ENCODE data around the gene ANXA2R.
"Not testable (repeated sequence)": the region's sequence is repeated elsewhere in the genome, so short reads cannot be mapped to it uniquely, and the experiment has no call there.

DNA sequence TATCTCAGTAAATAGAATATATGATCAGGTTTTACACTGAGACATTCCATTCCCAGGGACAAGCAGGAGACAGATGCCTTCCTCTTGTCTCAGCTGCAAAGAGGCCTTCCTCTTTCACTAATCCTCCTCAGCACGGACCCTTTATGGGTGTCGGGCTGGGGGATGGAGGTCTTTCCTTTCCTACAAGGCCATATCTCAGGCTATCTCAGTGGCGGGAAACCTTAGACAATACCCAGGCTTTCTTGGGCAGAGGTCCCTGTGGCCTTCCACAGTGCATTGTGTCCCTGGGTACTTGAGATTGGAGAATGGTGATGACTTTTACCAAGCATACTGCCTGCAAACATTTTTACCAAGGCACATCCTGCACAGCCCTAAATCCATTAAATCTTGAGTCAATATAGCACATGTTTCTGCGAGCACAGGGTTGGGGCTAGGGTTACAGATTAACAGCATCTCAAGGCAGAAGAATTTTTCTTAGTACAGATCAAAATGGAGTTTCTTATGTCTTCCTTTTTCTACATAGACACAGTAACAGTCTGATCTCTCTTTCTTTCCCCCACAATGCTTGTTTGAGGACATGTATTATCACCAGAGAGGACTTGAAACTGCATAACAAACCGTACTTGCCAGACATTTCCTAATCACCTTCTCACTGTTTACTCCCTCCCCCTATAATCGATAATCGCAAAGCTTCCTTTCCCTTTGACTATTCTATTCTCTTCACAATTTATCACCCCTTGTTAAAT is 37.5 kb upstream of the ANXA2R start:
- not testable (repeated sequence) for TF ChIP-seq CTCF (IDR thresholded peaks at IDR 0.05; ENCODE audit: low read depth, low read length, missing input control); GABPA (IDR thresholded peaks at IDR 0.05 in 1 of 2, conservative IDR thresholded peaks at IDR 0.05 in 1 of 2); TAF1 (conservative IDR thresholded peaks at IDR 0.05); JUND (IDR thresholded peaks at IDR 0.05); REST (IDR thresholded peaks at IDR 0.05); YY1 (IDR thresholded peaks at IDR 0.05); RXRA (IDR thresholded peaks at IDR 0.05); ZBTB33 (IDR thresholded peaks at IDR 0.05); SP1 (IDR thresholded peaks at IDR 0.05); RAD21 (IDR thresholded peaks at IDR 0.05)
- TF ChIP-seq, protein P1, sequence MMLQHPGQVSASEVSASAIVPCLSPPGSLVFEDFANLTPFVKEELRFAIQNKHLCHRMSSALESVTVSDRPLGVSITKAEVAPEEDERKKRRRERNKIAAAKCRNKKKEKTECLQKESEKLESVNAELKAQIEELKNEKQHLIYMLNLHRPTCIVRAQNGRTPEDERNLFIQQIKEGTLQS (IDR thresholded peaks at IDR 0.05): not testable (repeated sequence)
- TF ChIP-seq, protein P2, sequence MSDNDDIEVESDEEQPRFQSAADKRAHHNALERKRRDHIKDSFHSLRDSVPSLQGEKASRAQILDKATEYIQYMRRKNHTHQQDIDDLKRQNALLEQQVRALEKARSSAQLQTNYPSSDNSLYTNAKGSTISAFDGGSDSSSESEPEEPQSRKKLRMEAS (IDR thresholded peaks at IDR 0.05): not testable (repeated sequence)

Measured in liver (tissue), 3 donors.